HepG2 (cell line): ENCODE results near the gene HSD11B2. TPM values are rescaled to one million over a fixed set of nuclear protein-coding genes. Genes with fewer than 3 reads are reported as not detected.

ENCODE experiments used
- ATAC-seq: fragments of 200-7000 bp; cut with Tn5 transposase; 3 replicates; pipeline ENCODE4 v1.9.1; 2020; ENCODE audit warnings: mild to moderate bottlenecking, moderate library complexity
- BruUV-seq: library from RNA; stranded (reverse); fragments of 400-500 nt; replicated peaks from 2 replicates; lab custom pipeline; 2021; lab: Mats Ljungman, UMichigan
- CTCF ChIA-PET: fragments of 300-600 bp; formaldehyde crosslinking; extraction: SDS; loops from one replicate; lab custom pipeline; 2021; ENCODE audit warnings: low total read pairs, inconsistent platforms, low intra/inter-chr PET ratio; lab: Yijun Ruan, JAX
- POLR2A ChIA-PET: fragments of 350-600 bp; sonication (Branson Sonifier 250); formaldehyde crosslinking; loops from one replicate; lab custom pipeline; 2020; ENCODE audit warnings: antibody characterized with exemption, inconsistent platforms; lab: Yijun Ruan, JAX
- DNase-seq: peaks from one replicate; pipeline ENCODE4 v3.0.0-alpha.2; 2015; ENCODE audit warnings: low spot score
- FAIRE-seq: peaks from 3 replicates; lab custom pipeline; 2011; peaks lifted over from hg19 to GRCh38; lab: Jason Lieb, UNC
- H2AFZ ChIP-seq: one replicate; pipeline ENCODE4 v1.6.1; 2011; ENCODE audit warnings: low read length, inconsistent platforms
- H3K27ac ChIP-seq: fragments of 300-600 bp; 3 replicates; pipeline ENCODE4 v1.8.0; 2011; ENCODE audit warnings: mixed run types, mild to moderate bottlenecking, mixed read lengths, low read length, inconsistent platforms; ENCODE audit not compliant: insufficient read depth; ENCODE audit errors: extremely low read length
- H3K27me3 ChIP-seq, 2 experiments: fragments of 200-600 bp in 1 of 2; 2 replicates in 1 of 2; 3 replicates in 1 of 2; pipeline versions ENCODE4 v1.6.0 to v1.8.0; 2011; ENCODE audit warnings: low read length in 2 of 2, mild to moderate bottlenecking in 2 of 2, moderate library complexity in 2 of 2, inconsistent platforms in 1 of 2; ENCODE audit not compliant: insufficient read depth in 2 of 2, control insufficient read depth in 1 of 2
- H3K36me3 ChIP-seq, 2 experiments: fragments of 200-600 bp in 1 of 2; replicated peaks in 1 of 2; 2 replicates in 1 of 2; 3 replicates in 1 of 2; pipeline versions ENCODE4 v1.5.1 to v1.8.0; 2011; ENCODE audit warnings: low read length in 2 of 2, inconsistent platforms in 1 of 2; ENCODE audit not compliant: insufficient read depth in 2 of 2, control insufficient read depth in 1 of 2
- H3K4me1 ChIP-seq: 2 replicates; pipeline ENCODE4 v1.5.1; 2012; ENCODE audit warnings: low read length, inconsistent platforms; ENCODE audit not compliant: insufficient read depth
- H3K4me2 ChIP-seq: 2 replicates; pipeline ENCODE4 v1.6.0; 2011; ENCODE audit warnings: low read depth, low read length, inconsistent platforms
- H3K4me3 ChIP-seq, 3 experiments: fragments of 200-600 bp in 1 of 3; sonication (generic), shearing (Covaris generic) in 1 of 3; replicated peaks in 1 of 3; 2 replicates each; pipeline ENCODE4 v1.5.1; 2011 to 2016; ENCODE audit warnings: low read length in 3 of 3, inconsistent platforms in 2 of 3, low read depth in 2 of 3, mild to moderate bottlenecking in 2 of 3, control low read depth in 1 of 3, mixed read lengths in 1 of 3; ENCODE audit not compliant: insufficient read depth in 1 of 3
- H3K79me2 ChIP-seq: one replicate; pipeline ENCODE4 v1.6.1; 2011; ENCODE audit warnings: low read length, inconsistent platforms; ENCODE audit not compliant: insufficient read depth
- H3K9ac ChIP-seq: 2 replicates; pipeline ENCODE4 v1.6.0; 2011; ENCODE audit warnings: mild to moderate bottlenecking, low read depth, low read length, inconsistent platforms; ENCODE audit not compliant: insufficient read depth
- H3K9me3 ChIP-seq: 2 replicates; pipeline ENCODE4 v1.5.1; 2012; ENCODE audit warnings: mild to moderate bottlenecking, low read length
- H4K20me1 ChIP-seq: 2 replicates; pipeline ENCODE4 v1.6.0; 2011; ENCODE audit warnings: inconsistent platforms, mild to moderate bottlenecking, low read length, moderate library complexity; ENCODE audit not compliant: insufficient read depth
- HNRNPL ChIP-seq: fragments of 200-400 bp; formaldehyde crosslinking; IDR thresholded peaks from 2 replicates; pipeline ENCODE4 v1.6.1; 2017; ENCODE audit warnings: mild to moderate bottlenecking, low read depth, low read length
- HOXA3 ChIP-seq: sonication (generic); formaldehyde crosslinking; IDR thresholded peaks from 2 replicates; pipeline ENCODE4 v1.5.0; 2020; ENCODE audit warnings: missing genetic modification reagents
- POLR2A ChIP-seq, 2 experiments: IDR thresholded peaks; 2 replicates each; pipeline ENCODE4 v1.6.1; 2011; ENCODE audit warnings: low read depth in 2 of 2, low read length in 2 of 2, mild to moderate bottlenecking in 1 of 2, moderate library complexity in 1 of 2; ENCODE audit not compliant: insufficient read depth in 1 of 2
- ZBTB7B ChIP-seq: sonication (generic); formaldehyde crosslinking; IDR thresholded peaks from 2 replicates; pipeline ENCODE4 v1.4.0; 2020; ENCODE audit warnings: missing genetic modification reagents
- ZNF180 ChIP-seq: sonication (generic); formaldehyde crosslinking; IDR thresholded peaks from 2 replicates; pipeline ENCODE4 v1.4.0; 2020; ENCODE audit warnings: low read depth, missing genetic modification reagents, borderline replicate concordance
- ZNF224 ChIP-seq: sonication (generic); formaldehyde crosslinking; IDR thresholded peaks from 2 replicates; pipeline ENCODE4 v1.5.0; 2020; ENCODE audit warnings: mild to moderate bottlenecking, missing genetic modification reagents
- ZNF430 ChIP-seq: sonication (generic); formaldehyde crosslinking; IDR thresholded peaks from 2 replicates; pipeline ENCODE4 v1.9.0; 2021; ENCODE audit warnings: mild to moderate bottlenecking, missing genetic modification reagents
- ZNF546 ChIP-seq: sonication (generic); formaldehyde crosslinking; conservative IDR thresholded peaks from 2 replicates; pipeline ENCODE4 v1.8.1; 2023; ENCODE audit warnings: mild to moderate bottlenecking, missing genetic modification reagents
- WGBS: methylation state at CpG from one replicate; pipeline ENCODE4 v1.1.6; 2017; ENCODE audit warnings: low lambda C conversion rate; 5-methylcytosine and 5-hydroxymethylcytosine counted together
- in situ Hi-C: cut with HindIII; loops from 2 replicates; pipeline ENCODE4 v1.10.0; 2017; ENCODE audit warnings: low pct_unique_long_range_greater_than_20kb; ENCODE audit not compliant: extremely low pct_ligation_motif_present
- intact Hi-C: fragments of 100-400 bp; cut with micrococcal nuclease; formaldehyde crosslinking; loops from one replicate; pipeline ENCODE4 v1.10.0; 2022; ENCODE audit not compliant: unreplicated experiment
- polyA plus RNA-seq, 8 experiments: library from polyadenylated mRNA; depleted of rRNA in 3 of 8; stranded (reverse) in 7 of 8; unstranded in 1 of 8; fragments of >200 nt; fragmentation: Illumina TruSeq in 4 of 8; extraction: Trizol in 4 of 8; gene quantifications; 2 replicates each; pipeline versions ENCODE4 v1.2.1 to v1.2.3, GENCODE V29; 2011 to 2016; ENCODE audit warnings: low read depth in 4 of 8, missing spikeins in 1 of 8, mixed read lengths in 1 of 8; ENCODE audit not compliant: insufficient read depth in 1 of 8
- total RNA-seq, 5 experiments: library from RNA; depleted of rRNA; stranded (reverse); fragments of >200 nt; fragmentation: Illumina TruSeq; extraction: Trizol; gene quantifications; 2 replicates each; pipeline ENCODE4 v1.2.3, GENCODE V29; 2016; ENCODE audit warnings: low read depth in 1 of 5
- TF ChIP-seq, protein P1 (sequence below): sonication (generic); formaldehyde crosslinking; IDR thresholded peaks from 2 replicates; pipeline ENCODE4 v1.4.0; 2020; ENCODE audit warnings: mild to moderate bottlenecking, missing genetic modification reagents, borderline replicate concordance
- TF ChIP-seq, protein P2 (sequence below): IDR thresholded peaks from 2 replicates; pipeline ENCODE4 v1.6.1; 2016; ENCODE audit warnings: missing compliant biosample characterization, missing genetic modification reagents, borderline replicate concordance
- TF ChIP-seq, protein P3 (sequence below), 2 experiments: sonication (generic) in 1 of 2; formaldehyde crosslinking in 1 of 2; IDR thresholded peaks; 2 replicates each; pipeline versions ENCODE4 v1.4.0 to v1.6.1; 2018 to 2020; ENCODE audit warnings: missing genetic modification reagents in 2 of 2, borderline replicate concordance in 1 of 2, low read depth in 1 of 2, mild to moderate bottlenecking in 1 of 2, missing biosample characterization in 1 of 2
- TF ChIP-seq, protein P4 (sequence below): sonication (generic); formaldehyde crosslinking; IDR thresholded peaks from 2 replicates; pipeline ENCODE4 v1.5.1; 2020; ENCODE audit warnings: missing genetic modification reagents, mild to moderate bottlenecking, borderline replicate concordance
- TF ChIP-seq, protein P5 (sequence below): sonication (generic); formaldehyde crosslinking; IDR thresholded peaks from 2 replicates; pipeline ENCODE4 v1.8.0; 2022; ENCODE audit warnings: mild to moderate bottlenecking, missing genetic modification reagents

The HSD11B2 gene
- total and polyA plus RNA-seq, 2 of the 13 experiments (the other 11 are each of a cell fraction or from before 2014, with no cell fraction given): 8.9 to 13.6 TPM

DNA sequence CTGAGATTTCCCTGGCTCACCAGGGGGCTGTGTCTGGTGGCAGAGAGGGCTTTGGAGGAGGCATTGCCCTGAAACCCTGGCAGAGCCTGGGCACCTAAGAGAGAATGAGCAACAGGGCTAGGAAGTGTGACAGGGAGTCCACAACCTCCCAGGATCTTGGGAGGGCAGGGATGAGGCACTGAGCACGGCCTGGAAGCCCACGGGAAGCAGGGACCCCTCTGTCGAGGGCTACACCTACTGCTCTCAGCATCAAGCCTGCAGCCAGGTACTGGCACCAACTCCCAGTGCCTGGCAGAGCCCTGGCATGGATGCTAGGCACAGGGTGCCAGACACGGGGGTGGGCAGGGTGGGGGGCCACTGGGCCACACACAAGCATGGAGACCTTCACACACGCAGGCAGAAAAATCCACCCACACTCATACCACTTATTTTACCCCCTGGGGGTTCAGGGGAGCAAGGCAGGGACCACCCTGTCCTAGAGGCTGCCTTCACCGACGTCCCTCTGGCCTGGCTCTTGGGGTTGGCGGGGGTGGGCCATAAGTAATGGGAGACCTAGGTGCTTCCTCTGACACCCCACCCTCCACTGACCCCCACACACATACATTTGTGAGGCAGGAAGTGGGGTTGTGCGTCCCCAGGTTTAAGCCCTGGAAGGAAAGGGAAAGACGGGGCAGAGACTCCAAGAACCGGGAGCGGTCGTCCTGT is 970 bp upstream of the HSD11B2 start:
- Histone ChIP-seq H2AFZ (no peak overlapping the region), H3K4me3 (peak overlapping the region; percentile 67 to 78 (median 67)), H3K27me3 (peaks cover 2 to 19% of the 10 kb centered on the region in 2 experiments; a peak in 3 of 5 replicates), H3K9me3 (no peaks in the 10 kb centered on the region), H3K27ac (peak overlapping the region; percentile 89), H3K4me1 (peaks cover 48% of the 10 kb centered on the region), H3K36me3 (no peaks in the 10 kb centered on the region), H4K20me1 (no peaks in the 10 kb centered on the region), H3K9ac (peak overlapping the region; percentile 76), H3K79me2 (no peaks in the 10 kb centered on the region), H3K4me2 (peak overlapping the region; percentile 88)
- intact Hi-C loops (loop anchor here (5.0 kb wide), 1 partner anchor 52 kb away; the partner anchor contains the start of genes AGRP and ATP6V0D1), in situ Hi-C loops (loop anchor here (5.0 kb wide), 1 partner anchor 37 kb away; no protein-coding TSS in a partner anchor)
- WGBS: 13% methylated on average over 8 of the region's 13 CpGs
- FAIRE-seq (no peak), ATAC-seq (peak; percentile 1), DNase-seq (no peak)
- CTCF ChIA-PET: interaction anchor here (3.3 to 6.5 kb wide), 2 partner anchors 17 to 37 kb away, joined by 56 to 98 read pairs; no protein-coding TSS in a partner anchor
- no TSS peak for BruUV-seq
- POLR2A ChIA-PET: interaction anchor here (1.0 to 5.5 kb wide), 8 partner anchors 16 to 599 kb away, joined by 3 to 182 read pairs (median 12); partner anchors contain the start of genes ATP6V0D1, FHOD1 and NAE1
- 0 out of 2 replicates have a peak, but pooled peaks have one; percentile 31 for TF ChIP-seq ZNF224
- TF ChIP-seq ZNF546 (CRISPR knock-in tag): no peak
- TF ChIP-seq POLR2A (IDR thresholded peaks at IDR 0.05; ENCODE audit: insufficient read depth in 1 of 2, low read depth in 2 of 2, low read length in 2 of 2): peak in 1 of 2 experiments; percentile 43; a peak in 2 of 4 replicates
- TF ChIP-seq, protein P1, sequence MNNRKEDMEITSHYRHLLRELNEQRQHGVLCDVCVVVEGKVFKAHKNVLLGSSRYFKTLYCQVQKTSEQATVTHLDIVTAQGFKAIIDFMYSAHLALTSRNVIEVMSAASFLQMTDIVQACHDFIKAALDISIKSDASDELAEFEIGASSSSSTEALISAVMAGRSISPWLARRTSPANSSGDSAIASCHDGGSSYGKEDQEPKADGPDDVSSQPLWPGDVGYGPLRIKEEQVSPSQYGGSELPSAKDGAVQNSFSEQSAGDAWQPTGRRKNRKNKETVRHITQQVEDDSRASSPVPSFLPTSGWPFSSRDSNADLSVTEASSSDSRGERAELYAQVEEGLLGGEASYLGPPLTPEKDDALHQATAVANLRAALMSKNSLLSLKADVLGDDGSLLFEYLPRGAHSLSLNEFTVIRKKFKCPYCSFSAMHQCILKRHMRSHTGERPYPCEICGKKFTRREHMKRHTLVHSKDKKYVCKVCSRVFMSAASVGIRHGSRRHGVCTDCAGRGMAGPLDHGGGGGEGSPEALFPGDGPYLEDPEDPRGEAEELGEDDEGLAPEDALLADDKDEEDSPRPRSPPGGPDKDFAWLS (CRISPR knock-in tag): peak; percentile 26; the same call in 1 of the 2 replicates
- TF ChIP-seq ZBTB7B: peak; percentile 12; the same call in 1 of the 2 replicates
- TF ChIP-seq, protein P2, sequence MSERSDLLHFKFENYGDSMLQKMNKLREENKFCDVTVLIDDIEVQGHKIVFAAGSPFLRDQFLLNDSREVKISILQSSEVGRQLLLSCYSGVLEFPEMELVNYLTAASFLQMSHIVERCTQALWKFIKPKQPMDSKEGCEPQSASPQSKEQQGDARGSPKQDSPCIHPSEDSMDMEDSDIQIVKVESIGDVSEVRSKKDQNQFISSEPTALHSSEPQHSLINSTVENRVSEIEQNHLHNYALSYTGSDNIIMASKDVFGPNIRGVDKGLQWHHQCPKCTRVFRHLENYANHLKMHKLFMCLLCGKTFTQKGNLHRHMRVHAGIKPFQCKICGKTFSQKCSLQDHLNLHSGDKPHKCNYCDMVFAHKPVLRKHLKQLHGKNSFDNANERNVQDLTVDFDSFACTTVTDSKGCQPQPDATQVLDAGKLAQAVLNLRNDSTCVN (CRISPR knock-in tag): 0 out of 2 replicates have a peak, but pooled peaks have one; percentile 1
- no peak for TF ChIP-seq ZNF180 (CRISPR knock-in tag)
- TF ChIP-seq, protein P3, sequence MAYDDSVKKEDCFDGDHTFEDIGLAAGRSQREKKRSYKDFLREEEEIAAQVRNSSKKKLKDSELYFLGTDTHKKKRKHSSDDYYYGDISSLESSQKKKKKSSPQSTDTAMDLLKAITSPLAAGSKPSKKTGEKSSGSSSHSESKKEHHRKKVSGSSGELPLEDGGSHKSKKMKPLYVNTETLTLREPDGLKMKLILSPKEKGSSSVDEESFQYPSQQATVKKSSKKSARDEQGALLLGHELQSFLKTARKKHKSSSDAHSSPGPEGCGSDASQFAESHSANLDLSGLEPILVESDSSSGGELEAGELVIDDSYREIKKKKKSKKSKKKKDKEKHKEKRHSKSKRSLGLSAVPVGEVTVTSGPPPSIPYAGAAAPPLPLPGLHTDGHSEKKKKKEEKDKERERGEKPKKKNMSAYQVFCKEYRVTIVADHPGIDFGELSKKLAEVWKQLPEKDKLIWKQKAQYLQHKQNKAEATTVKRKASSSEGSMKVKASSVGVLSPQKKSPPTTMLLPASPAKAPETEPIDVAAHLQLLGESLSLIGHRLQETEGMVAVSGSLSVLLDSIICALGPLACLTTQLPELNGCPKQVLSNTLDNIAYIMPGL (CRISPR knock-in tag; IDR thresholded peaks at IDR 0.05; ENCODE audit: borderline replicate concordance in 1 of 2, low read depth in 1 of 2): peak in 1 of 2 experiments; percentile 3; a peak in 1 of 4 replicates
- TF ChIP-seq, protein P4, sequence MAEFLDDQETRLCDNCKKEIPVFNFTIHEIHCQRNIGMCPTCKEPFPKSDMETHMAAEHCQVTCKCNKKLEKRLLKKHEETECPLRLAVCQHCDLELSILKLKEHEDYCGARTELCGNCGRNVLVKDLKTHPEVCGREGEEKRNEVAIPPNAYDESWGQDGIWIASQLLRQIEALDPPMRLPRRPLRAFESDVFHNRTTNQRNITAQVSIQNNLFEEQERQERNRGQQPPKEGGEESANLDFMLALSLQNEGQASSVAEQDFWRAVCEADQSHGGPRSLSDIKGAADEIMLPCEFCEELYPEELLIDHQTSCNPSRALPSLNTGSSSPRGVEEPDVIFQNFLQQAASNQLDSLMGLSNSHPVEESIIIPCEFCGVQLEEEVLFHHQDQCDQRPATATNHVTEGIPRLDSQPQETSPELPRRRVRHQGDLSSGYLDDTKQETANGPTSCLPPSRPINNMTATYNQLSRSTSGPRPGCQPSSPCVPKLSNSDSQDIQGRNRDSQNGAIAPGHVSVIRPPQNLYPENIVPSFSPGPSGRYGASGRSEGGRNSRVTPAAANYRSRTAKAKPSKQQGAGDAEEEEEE (CRISPR knock-in tag): 0 out of 2 replicates have a peak, but pooled peaks have one; percentile 43
- TF ChIP-seq, protein P5, sequence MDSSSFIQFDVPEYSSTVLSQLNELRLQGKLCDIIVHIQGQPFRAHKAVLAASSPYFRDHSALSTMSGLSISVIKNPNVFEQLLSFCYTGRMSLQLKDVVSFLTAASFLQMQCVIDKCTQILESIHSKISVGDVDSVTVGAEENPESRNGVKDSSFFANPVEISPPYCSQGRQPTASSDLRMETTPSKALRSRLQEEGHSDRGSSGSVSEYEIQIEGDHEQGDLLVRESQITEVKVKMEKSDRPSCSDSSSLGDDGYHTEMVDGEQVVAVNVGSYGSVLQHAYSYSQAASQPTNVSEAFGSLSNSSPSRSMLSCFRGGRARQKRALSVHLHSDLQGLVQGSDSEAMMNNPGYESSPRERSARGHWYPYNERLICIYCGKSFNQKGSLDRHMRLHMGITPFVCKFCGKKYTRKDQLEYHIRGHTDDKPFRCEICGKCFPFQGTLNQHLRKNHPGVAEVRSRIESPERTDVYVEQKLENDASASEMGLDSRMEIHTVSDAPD (CRISPR knock-in tag): no peak
- 0 out of 2 replicates have a peak, but pooled peaks have one; percentile 4 for TF ChIP-seq HOXA3 (CRISPR knock-in tag)
- peak; percentile 89 for TF ChIP-seq HNRNPL
- TF ChIP-seq ZNF430 (CRISPR knock-in tag): 0 out of 2 replicates have a peak, but pooled peaks have one; percentile 46
